Sigmoid colon (tissue), 7 donors: ENCODE results near the gene FN1. TPM values are rescaled to one million over a fixed set of nuclear protein-coding genes. Genes with fewer than 3 reads are reported as not detected.

Experiments
- DNase-seq: peaks from one replicate; pipeline ENCODE4 v3.0.0-alpha.2; 2019
- H3K27ac ChIP-seq, 4 donors: fragments of 200-600 bp; sonication (generic); one replicate each; pipeline ENCODE4 v1.5.1; 2016 to 2019; ENCODE audit warnings: mild to moderate bottlenecking in 1 of 4
- H3K27me3 ChIP-seq, 3 donors: fragments of 200-600 bp; sonication (generic); one replicate each; pipeline ENCODE4 v1.5.1; 2019; ENCODE audit warnings: mild to moderate bottlenecking in 1 of 3
- H3K36me3 ChIP-seq, 4 donors: fragments of 200-600 bp; sonication (generic); one replicate each; pipeline ENCODE4 v1.5.1; 2016 to 2019
- H3K4me1 ChIP-seq, 4 donors: fragments of 200-600 bp; sonication (generic); one replicate each; pipeline ENCODE4 v1.5.1; 2017 to 2019
- H3K4me3 ChIP-seq, 4 donors: fragments of 200-600 bp; sonication (generic); one replicate each; pipeline ENCODE4 v1.5.1; 2017 to 2019; ENCODE audit warnings: mild to moderate bottlenecking in 2 of 4, moderate library complexity in 1 of 4
- H3K9me3 ChIP-seq, 4 donors: fragments of 200-600 bp in 3 of 4; sonication (generic) in 3 of 4; one replicate each; pipeline versions ENCODE4 v1.5.1 to v1.6.1; 2013 to 2019
- EP300 ChIP-seq, 4 donors: sonication (generic); formaldehyde crosslinking; IDR thresholded peaks; one replicate each; pipeline ENCODE4 v1.6.1; 2017; ENCODE audit warnings: antibody characterized with exemption in 4 of 4
- POLR2A ChIP-seq, 2 donors: fragments of 450-650 bp; IDR thresholded peaks; one replicate each; pipeline ENCODE4 v1.6.1; 2016; ENCODE audit warnings: antibody characterized with exemption in 2 of 2, mild to moderate bottlenecking in 2 of 2, moderate library complexity in 2 of 2
- POLR2AphosphoS5 ChIP-seq, 4 donors: sonication (generic); formaldehyde crosslinking; IDR thresholded peaks; one replicate each; pipeline ENCODE4 v1.6.1; 2017; ENCODE audit warnings: antibody characterized with exemption in 4 of 4
- WGBS, 2 donors: extraction: QIAGEN DNeasy Blood & Tissue Kit; methylation state at CpG; one replicate each; pipeline ENCODE4 v1.1.7; 2013; 5-methylcytosine and 5-hydroxymethylcytosine counted together
- intact Hi-C: fragments of 100-400 bp; cut with DNase I; formaldehyde crosslinking; loops from one replicate; pipeline ENCODE4 v1.15.1; 2023
- polyA plus RNA-seq, 3 donors: library from polyadenylated mRNA; stranded (reverse); fragments of 200-250 nt; gene quantifications; one replicate each; pipeline ENCODE4 v1.2.3, GENCODE V29; 2013
- total RNA-seq, 4 donors: library from RNA; depleted of rRNA; stranded (reverse); fragments of >200 nt; gene quantifications; one replicate each; pipeline ENCODE4 v1.1.0, GENCODE V29; 2016
- TF ChIP-seq, protein P1 (sequence below), 4 experiments: fragments of 450-650 bp in 3 of 4; fragments of 200-600 bp in 1 of 4; IDR thresholded peaks; one replicate each; pipeline ENCODE4 v1.5.1; 2016 to 2019; ENCODE audit warnings: antibody characterized with exemption in 4 of 4, mild to moderate bottlenecking in 3 of 4, moderate library complexity in 2 of 4
- donor health status: healthy with polysubstance abuse.
- donor health status: Bipolar disorder and iron deficiency.
- donor health status: healthy.

The FN1 gene
- total and polyA plus RNA-seq, 7 donors, result 13.6 to 3,059 (median 671) TPM

GRCh38 chr2:215451012-215451756 lies 15.3 kb upstream of the FN1 start:
- intact Hi-C loops, result no loop called here
- Histone ChIP-seq H3K36me3 (no peaks in the 10 kb centered on the region), H3K27ac (no peak overlapping the region), H3K9me3 (no peaks in the 10 kb centered on the region), H3K4me1 (no peaks in the 10 kb centered on the region), H3K27me3 (no peaks in the 10 kb centered on the region), H3K4me3 (no peak overlapping the region)
- no peak for TF ChIP-seq EP300 (IDR thresholded peaks at IDR 0.05)
- no peak for TF ChIP-seq POLR2AphosphoS5 (IDR thresholded peaks at IDR 0.05)
- no peak for DNase-seq
- 89 to 93% methylated on average over 6 of the region's 6 CpGs for WGBS, 2 donors

DNA sequence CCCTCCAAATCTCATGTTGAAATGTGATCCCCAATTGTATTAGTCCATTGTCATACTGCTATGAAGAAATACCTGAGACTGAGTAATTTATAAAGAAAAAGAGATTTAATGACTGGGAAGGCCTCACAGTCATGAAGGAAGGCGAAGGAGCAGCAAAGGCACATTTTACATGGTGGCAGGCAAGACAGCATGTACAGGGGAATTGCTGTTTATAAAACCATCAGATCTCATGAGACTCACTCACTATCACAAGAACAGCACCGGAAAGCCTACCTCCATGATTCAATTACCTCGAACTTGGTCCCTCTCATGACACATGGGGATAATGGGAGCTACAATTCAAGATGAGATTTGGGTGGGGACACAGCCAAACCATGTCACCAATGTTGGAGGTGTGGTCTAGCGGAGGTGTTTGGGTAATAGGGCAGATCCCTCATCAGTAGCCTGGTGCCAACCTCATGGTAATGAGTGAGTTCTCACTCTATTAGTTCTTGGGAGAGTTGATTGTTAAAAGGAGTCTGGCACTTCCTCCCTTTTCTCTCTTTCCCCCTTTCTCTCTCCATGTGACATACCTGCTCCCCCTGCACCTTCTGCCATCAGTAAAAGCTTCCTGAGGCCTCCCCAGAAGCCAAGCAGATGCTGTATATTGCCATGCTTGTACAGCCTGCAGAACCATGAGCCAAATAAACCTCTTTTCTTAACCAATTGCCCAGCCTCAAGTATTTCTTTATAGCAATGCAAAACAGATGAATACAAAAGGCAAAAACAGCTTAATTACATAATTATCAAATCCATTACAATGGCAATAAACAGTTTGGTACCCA lies 14.5 kb upstream of the FN1 start:
- DNase-seq, result no peak
- intact Hi-C loops, result no loop called here
- H3K27me3 ChIP-seq, result no peaks in the 10 kb centered on the region
- H3K4me1 ChIP-seq, result no peaks in the 10 kb centered on the region
- no peaks in the 10 kb centered on the region for H3K9me3 ChIP-seq
- H3K36me3 ChIP-seq, result no peaks in the 10 kb centered on the region
- WGBS, 2 donors, result 94 to 96% methylated on average over 4 of the region's 4 CpGs
- H3K4me3 ChIP-seq, result no peak overlapping the region
- TF ChIP-seq POLR2A (IDR thresholded peaks at IDR 0.05), result no peak
- TF ChIP-seq, protein P1, sequence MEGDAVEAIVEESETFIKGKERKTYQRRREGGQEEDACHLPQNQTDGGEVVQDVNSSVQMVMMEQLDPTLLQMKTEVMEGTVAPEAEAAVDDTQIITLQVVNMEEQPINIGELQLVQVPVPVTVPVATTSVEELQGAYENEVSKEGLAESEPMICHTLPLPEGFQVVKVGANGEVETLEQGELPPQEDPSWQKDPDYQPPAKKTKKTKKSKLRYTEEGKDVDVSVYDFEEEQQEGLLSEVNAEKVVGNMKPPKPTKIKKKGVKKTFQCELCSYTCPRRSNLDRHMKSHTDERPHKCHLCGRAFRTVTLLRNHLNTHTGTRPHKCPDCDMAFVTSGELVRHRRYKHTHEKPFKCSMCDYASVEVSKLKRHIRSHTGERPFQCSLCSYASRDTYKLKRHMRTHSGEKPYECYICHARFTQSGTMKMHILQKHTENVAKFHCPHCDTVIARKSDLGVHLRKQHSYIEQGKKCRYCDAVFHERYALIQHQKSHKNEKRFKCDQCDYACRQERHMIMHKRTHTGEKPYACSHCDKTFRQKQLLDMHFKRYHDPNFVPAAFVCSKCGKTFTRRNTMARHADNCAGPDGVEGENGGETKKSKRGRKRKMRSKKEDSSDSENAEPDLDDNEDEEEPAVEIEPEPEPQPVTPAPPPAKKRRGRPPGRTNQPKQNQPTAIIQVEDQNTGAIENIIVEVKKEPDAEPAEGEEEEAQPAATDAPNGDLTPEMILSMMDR (IDR thresholded peaks at IDR 0.05), result no peak
- TF ChIP-seq EP300 (IDR thresholded peaks at IDR 0.05), result no peak
- no peak overlapping the region for H3K27ac ChIP-seq

DNA sequence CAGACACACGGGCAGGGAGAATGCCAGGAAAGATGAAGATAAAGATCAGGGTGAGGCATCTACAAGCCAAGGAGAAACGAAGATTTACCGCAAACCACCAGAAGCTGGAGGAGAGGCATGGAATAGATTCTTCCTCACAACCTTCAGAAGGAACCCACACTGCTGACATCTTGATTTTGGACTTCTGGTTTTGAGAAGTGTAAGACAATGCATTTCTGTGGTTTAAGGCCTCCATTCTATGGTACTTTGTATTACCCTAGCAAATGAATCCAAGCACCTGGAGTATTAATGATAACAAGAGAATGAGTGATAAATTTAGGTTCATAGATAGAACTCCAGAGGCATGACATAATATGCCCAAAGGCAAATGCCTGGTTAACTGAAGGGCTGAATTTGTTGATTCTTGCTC lies 11.8 kb upstream of the FN1 start:
- Histone ChIP-seq H3K9me3 (no peaks in the 10 kb centered on the region), H3K27me3 (no peaks in the 10 kb centered on the region), H3K27ac (no peak overlapping the region), H3K4me1 (no peaks in the 10 kb centered on the region), H3K36me3 (no peaks in the 10 kb centered on the region), H3K4me3 (no peak overlapping the region)
- no peak for TF ChIP-seq EP300 (IDR thresholded peaks at IDR 0.05)
- no peak for TF ChIP-seq POLR2A (IDR thresholded peaks at IDR 0.05)
- no peak for TF ChIP-seq POLR2AphosphoS5 (IDR thresholded peaks at IDR 0.05)
- TF ChIP-seq, protein P1 (IDR thresholded peaks at IDR 0.05), result no peak
- intact Hi-C loops, result no loop called here
- 70 to 82% methylated on average over 3 of the region's 3 CpGs for WGBS, 2 donors
- DNase-seq, result no peak

- Histone ChIP-seq H3K36me3 (no peaks in the 10 kb centered on the region), H3K4me1 (no peaks in the 10 kb centered on the region), H3K27me3 (no peaks in the 10 kb centered on the region), H3K27ac (no peak overlapping the region), H3K9me3 (no peaks in the 10 kb centered on the region), H3K4me3 (no peak overlapping the region)
- DNase-seq, result no peak
- TF ChIP-seq POLR2AphosphoS5 (IDR thresholded peaks at IDR 0.05) (no peak), POLR2A (IDR thresholded peaks at IDR 0.05) (no peak), EP300 (IDR thresholded peaks at IDR 0.05) (no peak)
- TF ChIP-seq, protein P1 (IDR thresholded peaks at IDR 0.05), result no peak
- intact Hi-C loops, result no loop called here
- WGBS, 2 donors, result 70 to 78% methylated on average over 2 of the region's 2 CpGs
Observed at GRCh38 chr2:215447056-215447455, 11.2 kb upstream of the FN1 start.

GRCh38 chr2:215442401-215442787 lies 6.5 kb upstream of the FN1 start:
- 30 to 40% methylated on average over 5 of the region's 5 CpGs for WGBS, 2 donors
- no peak for DNase-seq
- H3K4me3 ChIP-seq, result no peak overlapping the region
- no peaks in the 10 kb centered on the region for H3K27me3 ChIP-seq
- TF ChIP-seq POLR2A (IDR thresholded peaks at IDR 0.05), result no peak
- TF ChIP-seq, protein P1 (IDR thresholded peaks at IDR 0.05), result no peak
- TF ChIP-seq POLR2AphosphoS5 (IDR thresholded peaks at IDR 0.05), result no peak
- no peak for TF ChIP-seq EP300 (IDR thresholded peaks at IDR 0.05)
- intact Hi-C loops, result no loop called here
- H3K4me1 ChIP-seq, result peaks cover 0 to 12% (median 2%) of the 10 kb centered on the region in 4 donors
- no peaks in the 10 kb centered on the region for H3K9me3 ChIP-seq
- no peak overlapping the region for H3K27ac ChIP-seq
- H3K36me3 ChIP-seq, result no peaks in the 10 kb centered on the region
